GM19193 (cell line): Measurements from ENCODE around the gene ADAM17.

ENCODE experiments used
- POLR2A ChIP-seq: IDR thresholded peaks from 4 replicates; pipeline ENCODE4 v1.6.1; 2011; ENCODE audit not compliant: insufficient read depth, insufficient read length; ENCODE audit errors: extremely low read depth

The ADAM17 gene

GRCh38 chr2:9573840-9574239 is 18.2 kb upstream of the ADAM17 start:
- no peak for TF ChIP-seq POLR2A

- no peak for TF ChIP-seq POLR2A
These were observed 17.5 kb upstream of the ADAM17 start for GRCh38 chr2:9573013-9573720.

GRCh38 chr2:9570182-9571060 is 14.8 kb upstream of the ADAM17 start:
- TF ChIP-seq POLR2A, result no peak

DNA sequence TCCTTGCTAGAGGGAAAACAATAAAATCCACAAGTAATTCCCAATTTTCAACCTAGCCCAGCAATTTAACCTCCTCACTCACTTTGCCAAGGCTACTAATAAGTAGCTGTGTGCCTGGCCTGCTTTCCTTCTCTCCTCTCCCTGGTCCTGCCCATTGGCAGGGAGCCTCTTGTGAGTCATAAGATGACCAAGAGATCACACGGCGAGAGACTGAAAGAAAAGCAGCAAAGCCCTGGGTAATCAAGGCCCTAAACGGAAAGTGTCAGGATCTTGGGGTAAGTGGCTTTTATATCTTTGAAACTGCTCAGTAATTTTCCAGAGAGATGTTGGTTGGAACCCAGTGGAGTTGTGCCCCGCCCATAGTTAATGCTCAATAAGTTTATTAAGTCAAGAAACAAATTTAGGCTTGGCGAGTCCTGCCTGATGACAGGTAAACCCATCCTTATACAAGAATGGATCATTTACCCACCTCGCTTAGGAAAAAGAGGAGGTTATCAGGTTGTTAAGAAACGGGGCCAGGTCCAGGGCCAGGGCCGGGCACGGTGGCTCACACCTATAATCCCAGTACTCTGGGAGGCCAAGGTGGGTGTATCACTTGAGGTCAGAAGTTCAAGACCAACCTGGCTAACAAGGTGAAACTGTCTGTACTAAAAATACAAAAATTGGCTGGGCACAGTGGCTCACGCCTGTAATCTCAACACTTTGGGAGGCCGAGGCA is 10.0 kb upstream of the ADAM17 start:
- no peak for TF ChIP-seq POLR2A

- no peak for TF ChIP-seq POLR2A
These were observed 5.0 kb upstream of the ADAM17 start for GRCh38 chr2:9560628-9561027.

GRCh38 chr2:9558948-9559381 is 3.3 kb upstream of the ADAM17 start:
- no peak for TF ChIP-seq POLR2A

DNA sequence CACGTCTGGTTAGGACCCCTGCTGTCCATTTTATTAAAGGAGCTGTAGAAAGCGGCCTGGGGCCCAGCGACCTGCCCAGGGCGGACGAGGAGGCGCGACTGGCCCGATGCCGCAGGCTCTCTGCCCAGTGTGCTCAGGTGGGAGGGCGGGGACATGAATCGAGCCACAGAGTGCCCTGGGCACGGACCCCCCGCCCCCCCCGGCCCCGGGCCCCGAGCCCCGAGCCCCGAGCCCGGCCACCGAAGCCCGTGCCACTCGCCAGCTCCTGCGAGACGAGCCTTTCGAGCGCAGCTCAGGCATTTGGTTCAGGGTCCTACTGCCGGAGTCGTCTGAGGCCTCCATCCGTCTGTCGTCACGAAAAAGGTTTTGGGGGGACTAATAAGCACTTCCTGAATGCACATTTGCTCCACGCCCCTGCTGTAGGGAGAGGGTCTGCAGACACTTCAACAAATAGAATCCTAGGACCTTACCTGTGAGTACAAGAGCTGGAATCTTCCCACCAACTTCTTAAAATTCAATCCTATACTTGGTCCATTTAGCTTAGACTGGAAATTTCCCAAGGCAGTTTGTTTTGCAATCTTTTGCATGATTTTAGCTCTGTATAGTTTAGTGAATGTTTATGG is 602 bp upstream of the ADAM17 start:
- TF ChIP-seq POLR2A, result no peak

DNA sequence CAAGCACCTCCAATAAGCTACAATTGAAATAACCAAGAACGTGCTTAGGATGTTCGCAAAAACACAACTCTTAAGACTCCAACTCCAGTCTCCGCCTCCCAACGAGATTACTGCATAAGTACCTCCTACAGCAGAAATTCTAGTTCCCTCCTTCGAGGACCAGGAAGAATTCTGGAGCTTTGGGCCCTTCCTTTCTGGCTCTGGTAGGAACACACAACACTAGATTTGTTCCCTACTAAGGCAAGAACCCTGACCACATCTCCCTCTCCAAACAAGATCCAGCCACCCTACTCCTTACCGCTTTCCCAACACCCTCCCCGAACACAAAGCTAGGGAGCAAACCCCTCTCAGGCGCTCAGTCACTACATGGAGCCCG is 721 bp downstream of the ADAM17 start:
- TF ChIP-seq POLR2A, result no peak

GRCh38 chr2:9552219-9553178 is 3.1 kb downstream of the ADAM17 start:
- TF ChIP-seq POLR2A, result no peak

DNA sequence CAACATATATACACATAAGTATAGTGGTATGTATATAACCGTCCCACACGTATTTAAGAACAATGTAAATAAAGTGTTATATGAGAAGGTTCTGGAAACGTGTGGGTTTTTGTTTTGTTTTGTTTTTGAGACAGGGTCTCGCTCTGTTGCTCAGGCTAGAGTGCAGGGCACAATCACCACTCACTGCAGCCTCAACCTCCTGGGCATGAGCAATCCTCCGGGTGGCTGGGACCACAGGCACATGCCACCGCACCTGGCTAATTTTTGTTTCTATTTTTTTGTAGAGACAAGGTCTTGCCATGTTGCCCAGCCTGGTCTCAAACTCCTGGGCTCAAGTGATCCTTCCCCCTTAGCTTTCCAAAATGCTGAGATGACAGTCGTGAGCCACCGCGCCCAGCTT is 6.2 kb downstream of the ADAM17 start:
- no peak for TF ChIP-seq POLR2A

DNA sequence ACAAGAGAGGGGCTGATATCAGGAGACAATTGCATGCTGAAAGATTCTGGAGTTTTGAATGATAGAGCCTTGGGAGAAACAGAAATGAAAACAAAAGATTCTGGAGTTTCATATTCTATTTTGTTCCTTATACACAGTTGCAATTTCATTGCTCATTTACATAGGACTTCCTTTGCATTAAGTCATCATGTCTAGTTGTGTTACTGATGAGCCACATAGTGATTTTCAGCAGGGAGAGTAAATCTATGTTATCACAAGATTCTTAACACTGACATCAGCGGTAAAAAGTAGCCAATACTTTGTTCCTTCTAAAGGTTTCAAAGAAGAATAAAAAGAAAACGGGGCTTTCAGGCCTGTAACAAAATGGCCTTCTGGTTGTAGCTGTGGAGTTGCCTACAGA is 7.1 kb downstream of the ADAM17 start:
- no peak for TF ChIP-seq POLR2A

DNA sequence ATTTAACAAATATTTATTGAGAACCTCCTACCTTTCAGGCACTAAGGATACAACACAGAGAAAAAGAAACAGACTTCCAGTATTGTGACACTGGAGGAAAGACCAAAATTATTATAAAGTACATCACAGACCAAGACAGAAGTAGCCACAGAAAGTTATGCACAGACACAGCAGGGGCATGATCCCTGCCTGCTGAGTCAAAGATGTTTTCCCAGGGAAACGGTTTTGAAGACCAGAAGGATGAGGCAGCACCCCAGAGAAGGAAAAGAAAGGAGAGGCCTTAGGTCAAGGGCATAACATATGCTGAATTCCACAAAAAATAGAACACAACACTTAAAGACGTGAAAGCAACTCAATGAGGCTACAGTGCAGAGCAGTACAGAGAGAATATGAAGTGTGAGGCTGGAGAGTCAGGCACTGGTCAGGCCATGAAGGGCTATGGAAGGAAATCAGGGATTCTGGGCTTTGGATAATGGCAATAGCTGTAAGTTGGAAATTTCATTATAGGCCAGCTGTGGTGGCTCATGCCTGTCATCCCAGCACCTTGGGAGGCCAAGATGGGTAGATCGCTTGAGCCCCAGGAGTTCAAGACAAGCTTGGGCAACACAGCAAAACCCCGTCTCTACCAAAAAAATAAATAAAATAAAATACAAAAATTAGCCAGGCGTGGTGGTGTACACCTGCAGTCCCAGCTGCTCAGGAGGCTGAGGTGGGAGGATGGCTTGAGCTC is 8.2 kb downstream of the ADAM17 start:
- no peak for TF ChIP-seq POLR2A

GRCh38 chr2:9545502-9545901 is 10.1 kb downstream of the ADAM17 start:
- no peak for TF ChIP-seq POLR2A
